Lower leg skin (tissue), 3 donors: ENCODE data around the gene FAM98C.

Experiments
- CTCF ChIP-seq, 3 donors: fragments of 450-650 bp; IDR thresholded peaks; one replicate each; pipeline ENCODE4 v1.5.1; 2016; ENCODE audit warnings: antibody characterized with exemption in 3 of 3, mild to moderate bottlenecking in 3 of 3, moderate library complexity in 2 of 3
- POLR2A ChIP-seq, 2 donors: fragments of 450-650 bp; IDR thresholded peaks; one replicate each; pipeline ENCODE4 v1.6.1; 2016 to 2017; ENCODE audit warnings: antibody characterized with exemption in 2 of 2, mild to moderate bottlenecking in 1 of 2, moderate library complexity in 1 of 2

GRCh38 chr19:38389101-38389925 lies 13.6 kb upstream of the FAM98C start:
- TF ChIP-seq POLR2A (IDR thresholded peaks at IDR 0.05), result no peak
- TF ChIP-seq CTCF (IDR thresholded peaks at IDR 0.05), result no peak
